Trophoblast cell (in vitro differentiated cells and primary cell): ENCODE data around the gene WNT16.

ENCODE experiments used
- DNase-seq, 2 donors: peaks; one replicate each; pipeline ENCODE4 v3.0.0-alpha.2; 2016
- H2AFZ ChIP-seq: 2 replicates; pipeline ENCODE4 v1.6.1; 2013; ENCODE audit warnings: low read length, moderate library complexity, mild to moderate bottlenecking; ENCODE audit not compliant: insufficient read depth, poor library complexity
- H2AK5ac ChIP-seq: 2 replicates; pipeline ENCODE4 v1.6.1; 2013; ENCODE audit warnings: mild to moderate bottlenecking, low read length
- H2BK120ac ChIP-seq: 2 replicates; pipeline ENCODE4 v1.6.1; 2013; ENCODE audit warnings: low read length, mild to moderate bottlenecking, moderate library complexity; ENCODE audit not compliant: insufficient read depth, poor library complexity
- H2BK12ac ChIP-seq: 2 replicates; pipeline ENCODE4 v1.6.1; 2013; ENCODE audit warnings: mild to moderate bottlenecking, low read length, moderate library complexity
- H2BK5ac ChIP-seq: 2 replicates; pipeline ENCODE4 v1.6.1; 2013; ENCODE audit warnings: low read length, low read depth, moderate library complexity, mild to moderate bottlenecking; ENCODE audit not compliant: poor library complexity
- H3K14ac ChIP-seq: 2 replicates; pipeline ENCODE4 v1.6.1; 2013; ENCODE audit warnings: mild to moderate bottlenecking, low read length
- H3K18ac ChIP-seq: 2 replicates; pipeline ENCODE4 v1.6.1; 2013; ENCODE audit warnings: mild to moderate bottlenecking, low read length
- H3K23ac ChIP-seq: 2 replicates; pipeline ENCODE4 v1.6.1; 2013; ENCODE audit warnings: low read length
- H3K27ac ChIP-seq: 2 replicates; pipeline ENCODE4 v1.5.1; 2013; ENCODE audit warnings: low read depth, mild to moderate bottlenecking, inconsistent platforms, low read length, moderate library complexity
- H3K27me3 ChIP-seq: 2 replicates; pipeline ENCODE4 v1.6.1; 2013; ENCODE audit warnings: inconsistent platforms, mild to moderate bottlenecking, low read length, moderate library complexity; ENCODE audit not compliant: insufficient read depth
- H3K36me3 ChIP-seq, 2 experiments: 1 replicate in 1 of 2; 2 replicates in 1 of 2; pipeline ENCODE4 v1.6.1; 2013; ENCODE audit warnings: low read length in 2 of 2, mild to moderate bottlenecking in 2 of 2, moderate library complexity in 1 of 2; ENCODE audit not compliant: insufficient read depth in 2 of 2, control insufficient read depth in 1 of 2
- H3K4ac ChIP-seq: 2 replicates; pipeline ENCODE4 v1.6.1; 2013; ENCODE audit warnings: low read depth, mild to moderate bottlenecking, low read length, moderate library complexity
- H3K4me1 ChIP-seq, 2 experiments: 1 replicate in 1 of 2; 2 replicates in 1 of 2; pipeline ENCODE4 v1.6.1; 2013; ENCODE audit warnings: low read length in 2 of 2, mild to moderate bottlenecking in 2 of 2, moderate library complexity in 1 of 2; ENCODE audit not compliant: insufficient read depth in 2 of 2, control insufficient read depth in 1 of 2
- H3K4me2 ChIP-seq: 2 replicates; pipeline ENCODE4 v1.6.1; 2013; ENCODE audit warnings: inconsistent platforms, mild to moderate bottlenecking, low read length, moderate library complexity
- H3K4me3 ChIP-seq: 2 replicates; pipeline ENCODE4 v1.5.1; 2013; ENCODE audit warnings: mild to moderate bottlenecking, low read depth, low read length, inconsistent platforms
- H3K79me1 ChIP-seq: one replicate; pipeline ENCODE4 v1.6.1; 2013; ENCODE audit warnings: low read length
- H3K79me2 ChIP-seq: 2 replicates; pipeline ENCODE4 v1.6.1; 2013; ENCODE audit warnings: low read length, mild to moderate bottlenecking; ENCODE audit not compliant: control insufficient read depth, insufficient read depth, poor library complexity
- H3K9ac ChIP-seq: 2 replicates; pipeline ENCODE4 v1.6.1; 2013; ENCODE audit warnings: mild to moderate bottlenecking, low read length
- H3K9me3 ChIP-seq: 2 replicates; pipeline ENCODE4 v1.6.1; 2013; ENCODE audit warnings: low read depth, mild to moderate bottlenecking, control low read depth, inconsistent platforms, low read length; ENCODE audit not compliant: insufficient read depth
- H4K12ac ChIP-seq: 2 replicates; pipeline ENCODE4 v1.6.1; 2013; ENCODE audit warnings: low read depth, mild to moderate bottlenecking, low read length, moderate library complexity
- H4K8ac ChIP-seq: 2 replicates; pipeline ENCODE4 v1.6.1; 2013; ENCODE audit warnings: low read depth, mild to moderate bottlenecking, low read length, moderate library complexity
- H4K91ac ChIP-seq: one replicate; pipeline ENCODE4 v1.6.1; 2013; ENCODE audit warnings: low read depth, mild to moderate bottlenecking, low read length, moderate library complexity
- WGBS: extraction: QIAGEN DNeasy Blood & Tissue Kit; methylation state at CpG from one replicate; pipeline ENCODE4 v1.1.7; 2013; ENCODE audit warnings: missing lambda C conversion rate; ENCODE audit not compliant: insufficient read length, insufficient coverage; ENCODE audit errors: extremely low coverage; 5-methylcytosine and 5-hydroxymethylcytosine counted together

The WNT16 gene

DNA sequence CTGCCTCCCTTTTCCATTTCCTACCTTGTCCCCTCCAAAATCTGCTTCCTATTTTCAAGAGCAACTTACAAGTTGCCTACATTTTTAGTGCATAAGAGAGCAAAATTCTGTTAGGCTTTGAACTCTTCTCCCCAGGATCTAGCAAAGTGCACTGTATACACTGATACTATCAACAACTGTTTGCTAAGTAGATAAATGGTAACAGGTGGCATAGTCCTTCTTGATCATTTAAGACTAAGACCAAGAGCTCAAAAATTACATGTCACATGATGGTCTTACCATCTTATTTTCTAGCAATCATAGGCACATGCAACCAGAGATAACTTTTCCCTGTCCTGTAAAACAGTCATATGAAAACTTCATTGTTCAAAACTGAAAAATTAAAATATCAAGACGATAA, 51.1 kb downstream of the WNT16 start:
- Histone ChIP-seq H2BK120ac (no peak overlapping the region), H3K18ac (no peak overlapping the region), H3K4ac (no peak overlapping the region), H3K9me3 (peaks cover 1% of the 10 kb centered on the region), H4K91ac (no peak overlapping the region), H3K79me1 (no peaks in the 10 kb centered on the region), H2BK5ac (no peak overlapping the region), H2AK5ac (no peak overlapping the region), H2BK12ac (no peak overlapping the region), H3K4me1 (no peaks in the 10 kb centered on the region), H3K79me2 (peaks cover 2% of the 10 kb centered on the region), H3K36me3 (peaks cover 5 to 17% of the 10 kb centered on the region in 2 experiments), H3K4me2 (no peak overlapping the region), H3K23ac (no peak overlapping the region), H3K14ac (no peak overlapping the region), H3K9ac (no peak overlapping the region), H4K12ac (no peak overlapping the region), H3K27me3 (no peaks in the 10 kb centered on the region), H3K4me3 (no peak overlapping the region), H4K8ac (no peak overlapping the region), H2AFZ (no peak overlapping the region), H3K27ac (no peak overlapping the region)
- no peak for DNase-seq
- WGBS: 100% methylated on average over 1 of the region's 1 CpG

DNA sequence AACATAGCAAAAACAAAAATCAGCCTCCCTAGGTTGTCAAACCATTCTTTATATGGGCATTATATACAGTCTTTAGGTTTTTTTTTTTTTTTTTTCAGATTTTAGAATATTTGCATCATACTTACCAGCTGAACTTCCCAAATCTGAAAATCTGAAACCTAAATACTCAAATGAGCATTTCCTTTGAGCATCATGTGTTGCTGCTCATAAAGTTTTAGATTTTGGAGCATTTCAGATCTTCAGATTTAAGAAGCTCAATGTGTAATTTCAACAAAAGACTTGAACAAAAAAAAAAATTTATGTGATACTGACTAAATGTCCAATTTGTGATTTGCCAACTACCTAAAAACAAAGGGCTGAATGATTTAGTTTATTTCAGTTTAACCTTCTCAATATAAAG, 53.7 kb downstream of the WNT16 start:
- Histone ChIP-seq H3K4me2 (no peak overlapping the region), H3K18ac (no peak overlapping the region)

DNA sequence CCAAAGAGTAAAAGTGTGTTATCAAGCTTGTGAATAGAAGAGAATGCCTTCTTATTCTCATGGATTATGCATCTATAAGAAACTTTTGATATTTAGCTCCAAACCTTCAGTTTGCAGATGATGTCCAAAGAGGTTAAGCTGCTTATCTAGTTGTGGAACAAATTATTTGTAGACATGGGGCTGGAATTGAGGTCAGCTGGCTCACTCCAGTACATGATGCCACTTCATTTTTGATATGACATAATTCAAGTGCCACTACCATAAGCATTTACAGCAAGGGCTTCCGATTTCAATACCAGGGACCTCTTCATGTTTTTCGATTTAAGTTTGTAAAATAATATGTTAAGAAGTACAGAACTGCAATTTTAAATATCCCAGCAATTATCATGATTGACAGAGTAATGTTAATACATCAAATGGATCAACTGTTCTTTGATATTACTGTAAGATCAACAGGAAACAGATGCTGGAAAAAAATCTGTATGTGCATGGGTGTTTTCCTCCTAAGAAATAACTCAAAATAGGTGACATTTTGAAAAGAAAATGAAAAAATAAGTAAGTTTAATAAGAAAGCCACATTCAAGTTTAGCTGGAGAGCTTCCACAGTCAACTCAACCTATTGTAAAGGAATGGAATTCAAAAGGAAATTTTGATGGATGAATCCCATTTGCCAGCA, 54.6 kb downstream of the WNT16 start:
- Histone ChIP-seq H3K79me1 (no peaks in the 10 kb centered on the region), H2AFZ (no peak overlapping the region), H3K4me3 (no peak overlapping the region), H3K79me2 (peaks cover 2% of the 10 kb centered on the region), H3K9me3 (no peaks in the 10 kb centered on the region), H3K23ac (no peak overlapping the region), H3K4me2 (no peak overlapping the region), H2BK12ac (no peak overlapping the region), H3K14ac (no peak overlapping the region), H3K9ac (no peak overlapping the region), H2BK120ac (no peak overlapping the region), H3K4ac (no peak overlapping the region), H3K4me1 (no peaks in the 10 kb centered on the region), H3K18ac (no peak overlapping the region), H4K91ac (no peak overlapping the region), H3K27me3 (no peaks in the 10 kb centered on the region), H4K8ac (no peak overlapping the region), H3K36me3 (peaks cover 2 to 6% of the 10 kb centered on the region in 2 experiments), H2BK5ac (no peak overlapping the region), H3K27ac (no peak overlapping the region), H2AK5ac (no peak overlapping the region), H4K12ac (no peak overlapping the region)
- no peak for DNase-seq
- no CpG with 5 or more reads among the region's 2 CpGs for WGBS

More for the DNA sequence above, 53.7 kb downstream of the WNT16 start:
- H4K8ac ChIP-seq: no peak overlapping the region
- H4K12ac ChIP-seq: no peak overlapping the region
- H2AFZ ChIP-seq: no peak overlapping the region
- H4K91ac ChIP-seq: no peak overlapping the region
- no peak overlapping the region for H2BK5ac ChIP-seq
- no peak overlapping the region for H3K14ac ChIP-seq
- no peak overlapping the region for H3K4me3 ChIP-seq
- no peak overlapping the region for H3K27ac ChIP-seq
- H3K9me3 ChIP-seq: peaks cover 1% of the 10 kb centered on the region
- no peak overlapping the region for H2AK5ac ChIP-seq
- H3K36me3 ChIP-seq: peaks cover 4 to 8% of the 10 kb centered on the region in 2 experiments
- no peaks in the 10 kb centered on the region for H3K27me3 ChIP-seq
- no peak overlapping the region for H3K23ac ChIP-seq
- H3K4me1 ChIP-seq: no peaks in the 10 kb centered on the region
- H3K79me1 ChIP-seq: no peaks in the 10 kb centered on the region
- H3K79me2 ChIP-seq: peaks cover 2% of the 10 kb centered on the region
- DNase-seq: no peak
- no peak overlapping the region for H3K4ac ChIP-seq
- H2BK12ac ChIP-seq: no peak overlapping the region
- H3K9ac ChIP-seq: no peak overlapping the region
- H2BK120ac ChIP-seq: no peak overlapping the region

DNA sequence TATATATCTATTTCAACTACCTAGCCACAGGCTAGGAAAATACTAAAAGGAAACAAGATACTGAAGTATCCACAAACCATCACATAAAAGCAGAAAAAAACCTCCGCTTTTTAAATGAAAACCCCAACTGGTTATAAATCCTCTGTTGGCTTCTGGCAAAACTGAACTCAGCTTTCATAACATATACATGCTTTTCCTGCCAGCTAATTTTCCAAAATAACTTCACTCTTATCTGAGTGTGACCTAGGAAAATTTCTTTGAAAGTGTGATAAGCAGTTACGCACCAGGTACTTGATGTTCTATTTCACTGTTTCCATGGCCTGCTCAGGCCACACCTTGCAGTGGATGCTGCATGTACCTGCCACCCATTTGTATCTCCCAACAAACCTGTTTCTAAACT, 55.5 kb downstream of the WNT16 start:
- Histone ChIP-seq H2AK5ac (no peak overlapping the region), H4K12ac (no peak overlapping the region), H3K9ac (no peak overlapping the region), H3K23ac (no peak overlapping the region), H3K4me3 (no peak overlapping the region), H3K14ac (no peak overlapping the region), H2BK120ac (no peak overlapping the region), H3K27ac (no peak overlapping the region), H3K4me2 (no peak overlapping the region), H2BK5ac (no peak overlapping the region), H2AFZ (no peak overlapping the region), H3K9me3 (no peaks in the 10 kb centered on the region), H4K8ac (no peak overlapping the region), H3K18ac (no peak overlapping the region), H2BK12ac (no peak overlapping the region), H4K91ac (no peak overlapping the region), H3K79me1 (no peaks in the 10 kb centered on the region), H3K4ac (no peak overlapping the region), H3K79me2 (peaks cover 2% of the 10 kb centered on the region), H3K4me1 (no peaks in the 10 kb centered on the region), H3K27me3 (no peaks in the 10 kb centered on the region), H3K36me3 (peaks cover 2 to 6% of the 10 kb centered on the region in 2 experiments)
- DNase-seq: no peak
- no CpG with 5 or more reads among the region's 2 CpGs for WGBS
